SK-N-SH (cell line): ENCODE results near the gene A2M.

Experiments
- CTCF ChIP-seq: fragments of 200-600 bp; sonication (generic); IDR thresholded peaks from 2 replicates; pipeline ENCODE4 v1.6.1; 2017; ENCODE audit warnings: antibody characterized with exemption, mild to moderate bottlenecking, moderate library complexity
- GABPA ChIP-seq: IDR thresholded peaks from 2 replicates; pipeline ENCODE4 v1.4.0; 2012; ENCODE audit warnings: low read depth, mild to moderate bottlenecking
- IRF3 ChIP-seq: fragments of 150-350 bp; IDR thresholded peaks from 2 replicates; pipeline ENCODE4 v1.6.1; 2016; ENCODE audit warnings: mild to moderate bottlenecking, low read depth, low read length
- JUND ChIP-seq: IDR thresholded peaks from 2 replicates; pipeline ENCODE4 v1.4.0; 2012
- MAX ChIP-seq: IDR thresholded peaks from 2 replicates; pipeline ENCODE4 v1.4.0; 2012; ENCODE audit warnings: low read depth
- MEF2A ChIP-seq: IDR thresholded peaks from 2 replicates; pipeline ENCODE4 v1.4.0; 2012; ENCODE audit warnings: low read depth, borderline replicate concordance
- PBX3 ChIP-seq: IDR thresholded peaks from 2 replicates; pipeline ENCODE4; 2012
- POLR2AphosphoS5 ChIP-seq: IDR thresholded peaks from 2 replicates; pipeline ENCODE4 v1.6.1; 2012; ENCODE audit warnings: low read depth, low read length
- RAD21 ChIP-seq: IDR thresholded peaks from 2 replicates; pipeline ENCODE4 v1.6.1; 2012; ENCODE audit warnings: mild to moderate bottlenecking, low read length
- REST ChIP-seq: IDR thresholded peaks from 2 replicates; pipeline ENCODE4 v1.6.1; 2012; ENCODE audit warnings: mild to moderate bottlenecking, low read depth, low read length, moderate library complexity
- SIN3A ChIP-seq: IDR thresholded peaks from 2 replicates; pipeline ENCODE4 v1.6.1; 2012; ENCODE audit warnings: low read depth, mild to moderate bottlenecking, low read length, moderate library complexity, borderline replicate concordance
- USF1 ChIP-seq: IDR thresholded peaks from 2 replicates; pipeline ENCODE4 v1.4.0; 2012; ENCODE audit warnings: low read depth, borderline replicate concordance

- TF ChIP-seq GABPA (no peak), JUND (no peak), REST (no peak), USF1 (no peak), POLR2AphosphoS5 (no peak), SIN3A (no peak), CTCF (no peak), RAD21 (no peak), MAX (no peak), IRF3 (no peak), PBX3 (no peak), MEF2A (no peak)
Observed at GRCh38 chr12:9065607-9065856, 50.2 kb downstream of the A2M start.
